Measurements from ENCODE around the gene RIGI.

- TF ChIP-seq EZH2 (IDR thresholded peaks at IDR 0.05; ENCODE audit: borderline replicate concordance, insufficient read depth, low read depth, low read length, poor library complexity, severe bottlenecking) (no peak), CTCF (IDR thresholded peaks at IDR 0.05) (no peak)
Observed at GRCh38 chr9:32551276-32552051, 25.5 kb upstream of the RIGI start.
